ENCODE measurements around the gene RYR3. TPM values are rescaled to one million over a fixed set of nuclear protein-coding genes. Genes with fewer than 3 reads are reported as not detected.

Gene RYR3
- total RNA-seq, 1 donor from 2014 or later: 0.75 TPM

GRCh38 chr15:33737687-33738601 is 427.2 kb downstream of the RYR3 start:
- DNase-seq (ENCODE audit: low read depth): no peak

GRCh38 chr15:33738941-33739664 is 428.3 kb downstream of the RYR3 start:
- DNase-seq (ENCODE audit: low read depth): no peak
- no peak overlapping the region for H3K4me3 ChIP-seq (ENCODE audit: low read depth, low read length)
- no peak for TF ChIP-seq CTCF (conservative IDR thresholded peaks at IDR 0.05; ENCODE audit: low read depth, low read length)

More at GRCh38 chr15:33737687-33738601, 427.2 kb downstream of the RYR3 start:
- no peak overlapping the region for H3K4me3 ChIP-seq (ENCODE audit: low read depth, low read length)
- peak; percentile 89 for TF ChIP-seq CTCF (conservative IDR thresholded peaks at IDR 0.05; ENCODE audit: low read depth, low read length)

- TF ChIP-seq CTCF (conservative IDR thresholded peaks at IDR 0.05; ENCODE audit: low read depth, low read length): no peak
- no peak overlapping the region for H3K4me3 ChIP-seq (ENCODE audit: low read depth, low read length)
- DNase-seq (ENCODE audit: low read depth): no peak
Measured at GRCh38 chr15:33742306-33742705, 431.5 kb downstream of the RYR3 start.

- DNase-seq (ENCODE audit: low read depth): peak; percentile 36
- TF ChIP-seq CTCF (conservative IDR thresholded peaks at IDR 0.05; ENCODE audit: low read depth, low read length): no peak
Measured at GRCh38 chr15:33742800-33743199, 432.0 kb downstream of the RYR3 start.

GRCh38 chr15:33746203-33746602 is 435.4 kb downstream of the RYR3 start:
- no peak for TF ChIP-seq CTCF (conservative IDR thresholded peaks at IDR 0.05; ENCODE audit: low read depth, low read length)
- DNase-seq (ENCODE audit: low read depth): no peak
- H3K4me3 ChIP-seq (ENCODE audit: low read depth, low read length): no peak overlapping the region

More at GRCh38 chr15:33742800-33743199, 432.0 kb downstream of the RYR3 start:
- no peak overlapping the region for H3K4me3 ChIP-seq (ENCODE audit: low read depth, low read length)

- no peak for TF ChIP-seq CTCF (conservative IDR thresholded peaks at IDR 0.05; ENCODE audit: low read depth, low read length)
- DNase-seq (ENCODE audit: low read depth): no peak
- H3K4me3 ChIP-seq (ENCODE audit: low read depth, low read length): no peak overlapping the region
Measured at GRCh38 chr15:33753012-33753411, 442.2 kb downstream of the RYR3 start.

All from epithelial cell of proximal tubule (primary cell).